Colonic mucosa (tissue), 4 donors: ENCODE measurements around the gene SLC38A10. TPM values are rescaled to one million over a fixed set of nuclear protein-coding genes. Genes with fewer than 3 reads are reported as not detected.
A peak's percentile ranks its signal among the peaks of the same experiment; 100 is the strongest.

ENCODE experiments used
- DNase-seq: peaks from one replicate; pipeline ENCODE4 v3.0.0-alpha.2; 2020
- H3K27ac ChIP-seq: fragments of 200-600 bp; one replicate; pipeline ENCODE4 v1.8.0; 2021
- H3K27me3 ChIP-seq: fragments of 200-600 bp; one replicate; pipeline ENCODE4 v1.8.0; 2021
- H3K36me3 ChIP-seq: fragments of 200-600 bp; one replicate; pipeline ENCODE4 v1.8.0; 2021
- H3K4me1 ChIP-seq: fragments of 200-600 bp; one replicate; pipeline ENCODE4 v1.8.0; 2021; ENCODE audit warnings: mild to moderate bottlenecking
- H3K4me3 ChIP-seq: fragments of 200-600 bp; one replicate; pipeline ENCODE4 v1.8.0; 2021
- H3K9ac ChIP-seq, 2 donors: one replicate each; pipeline ENCODE4 v1.7.0; 2013; ENCODE audit warnings: control low read depth in 2 of 2, low read depth in 2 of 2, low read length in 2 of 2
- H3K9me3 ChIP-seq: fragments of 200-600 bp; one replicate; pipeline ENCODE4 v1.8.0; 2021
- CTCF ChIP-seq: fragments of 200-600 bp; IDR thresholded peaks from one replicate; pipeline ENCODE4 v1.8.0; 2022; ENCODE audit warnings: antibody characterized with exemption, mild to moderate bottlenecking
- intact Hi-C: fragments of 100-400 bp; cut with DNase I; formaldehyde crosslinking; loops from one replicate; pipeline ENCODE4 v1.14.1; 2022
- total RNA-seq, 2 donors: library from RNA; stranded (reverse); fragmentation: NEBNext Ultra II Directional in 1 of 2; extraction: Animal tissue kit (Norgen Biotek cat#: 25700) in 1 of 2; gene quantifications; one replicate each; pipeline ENCODE4 v1.2.1, GENCODE V29; 2021
- donor health status: healthy.
- donor health status: DM: no; HTN: no; CAD: no.
- donor health status: DM: no; HTN: no; CAD: no.

SLC38A10 gene
- total RNA-seq, 2 donors from 2014 or later = 67.5 to 139 TPM

- TF ChIP-seq CTCF = no peak
- Histone ChIP-seq H3K9me3 (no peaks in the 10 kb centered on the region), H3K36me3 (no peaks in the 10 kb centered on the region), H3K27ac (no peak overlapping the region), H3K4me3 (no peak overlapping the region), H3K27me3 (no peaks in the 10 kb centered on the region), H3K9ac (no peak overlapping the region), H3K4me1 (peaks cover 5% of the 10 kb centered on the region)
- DNase-seq = no peak
- intact Hi-C loops = loop anchor here (2.0 kb wide), 1 partner anchor 100 kb away; no protein-coding TSS in a partner anchor
Measured at GRCh38 chr17:81243333-81243664, 51.8 kb downstream of the SLC38A10 start.

GRCh38 chr17:81242421-81243332, 52.4 kb downstream of the SLC38A10 start:
- intact Hi-C loops = loop anchor here (2.0 kb wide), 1 partner anchor 100 kb away; no protein-coding TSS in a partner anchor
- Histone ChIP-seq H3K4me1 (peaks cover 10% of the 10 kb centered on the region), H3K27me3 (no peaks in the 10 kb centered on the region), H3K4me3 (no peak overlapping the region), H3K36me3 (no peaks in the 10 kb centered on the region), H3K9ac (no peak overlapping the region), H3K9me3 (no peaks in the 10 kb centered on the region), H3K27ac (no peak overlapping the region)
- DNase-seq = no peak
- TF ChIP-seq CTCF = no peak

- Histone ChIP-seq H3K27ac (no peak overlapping the region), H3K36me3 (no peaks in the 10 kb centered on the region), H3K9ac (no peak overlapping the region), H3K9me3 (no peaks in the 10 kb centered on the region), H3K27me3 (no peaks in the 10 kb centered on the region), H3K4me3 (no peak overlapping the region), H3K4me1 (peaks cover 13% of the 10 kb centered on the region)
- TF ChIP-seq CTCF = peak; percentile 68
- no peak for DNase-seq
- intact Hi-C loops = loop anchor here (2.0 kb wide), 1 partner anchor 99 kb away; no protein-coding TSS in a partner anchor
Measured at GRCh38 chr17:81241648-81242420, 53.3 kb downstream of the SLC38A10 start.

- Histone ChIP-seq H3K9ac (no peak overlapping the region), H3K4me1 (peaks cover 13% of the 10 kb centered on the region), H3K36me3 (no peaks in the 10 kb centered on the region), H3K27me3 (no peaks in the 10 kb centered on the region), H3K4me3 (no peak overlapping the region), H3K9me3 (no peaks in the 10 kb centered on the region), H3K27ac (no peak overlapping the region)
- intact Hi-C loops = no loop called here
- DNase-seq = no peak
- TF ChIP-seq CTCF = no peak
Measured at GRCh38 chr17:81241203-81241602, 53.9 kb downstream of the SLC38A10 start.

- Histone ChIP-seq H3K9me3 (no peaks in the 10 kb centered on the region), H3K9ac (no peak overlapping the region), H3K4me1 (peaks cover 13% of the 10 kb centered on the region), H3K27ac (no peak overlapping the region), H3K36me3 (no peaks in the 10 kb centered on the region), H3K27me3 (no peaks in the 10 kb centered on the region), H3K4me3 (no peak overlapping the region)
- TF ChIP-seq CTCF = no peak
- no peak for DNase-seq
- intact Hi-C loops = no loop called here
Measured at GRCh38 chr17:81240761-81241160, 54.3 kb downstream of the SLC38A10 start.
